ENCODE results near the gene AHNAK2. TPM values are rescaled to one million over a fixed set of nuclear protein-coding genes. Genes with fewer than 3 reads are reported as not detected.

The AHNAK2 gene
- total and polyA plus RNA-seq, 8 donors = 1.5 to 117 (median 13.5) TPM

DNA sequence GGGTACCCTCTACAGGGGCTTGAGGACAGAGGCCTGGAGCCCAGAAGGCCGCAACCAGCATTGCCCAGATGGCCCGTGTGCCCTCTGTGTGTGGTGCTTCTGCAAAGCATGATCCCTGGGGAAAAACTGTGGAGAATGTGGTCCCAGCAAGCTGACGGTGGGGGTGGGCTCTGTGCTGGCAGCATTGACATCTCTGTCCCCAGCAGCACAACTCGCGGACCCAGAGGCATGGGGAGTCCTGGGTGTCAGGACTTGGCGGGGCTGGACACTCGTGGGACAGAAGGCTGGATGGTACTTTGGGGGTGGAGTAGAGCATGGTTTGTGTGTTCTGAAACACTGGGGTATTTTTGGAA is 11.8 kb upstream of the AHNAK2 start:
- H3K9me3 ChIP-seq = no peaks in the 10 kb centered on the region
- whole genome bisulfite sequencing, 5 donors = 86 to 93% (median 88%) methylated on average over 7 of the region's 7 CpGs
- DNase-seq = no peak
- peaks cover 10 to 44% (median 34%) of the 10 kb centered on the region in 4 donors for H3K36me3 ChIP-seq
- H3K27me3 ChIP-seq = no peaks in the 10 kb centered on the region
- TF ChIP-seq POLR2A (IDR thresholded peaks at IDR 0.05) (no peak), EP300 (IDR thresholded peaks at IDR 0.05) (no peak), POLR2AphosphoS5 (IDR thresholded peaks at IDR 0.05) (no peak), CTCF (IDR thresholded peaks at IDR 0.05) (no peak)
- intact Hi-C loops (cut with DNase I; ENCODE audit: low total_unique reads) = no loop called here
- H3K27ac ChIP-seq = no peak overlapping the region
- no peak overlapping the region for H3K4me3 ChIP-seq
- H3K4me1 ChIP-seq = peaks cover 10 to 19% (median 18%) of the 10 kb centered on the region in 4 donors

DNA sequence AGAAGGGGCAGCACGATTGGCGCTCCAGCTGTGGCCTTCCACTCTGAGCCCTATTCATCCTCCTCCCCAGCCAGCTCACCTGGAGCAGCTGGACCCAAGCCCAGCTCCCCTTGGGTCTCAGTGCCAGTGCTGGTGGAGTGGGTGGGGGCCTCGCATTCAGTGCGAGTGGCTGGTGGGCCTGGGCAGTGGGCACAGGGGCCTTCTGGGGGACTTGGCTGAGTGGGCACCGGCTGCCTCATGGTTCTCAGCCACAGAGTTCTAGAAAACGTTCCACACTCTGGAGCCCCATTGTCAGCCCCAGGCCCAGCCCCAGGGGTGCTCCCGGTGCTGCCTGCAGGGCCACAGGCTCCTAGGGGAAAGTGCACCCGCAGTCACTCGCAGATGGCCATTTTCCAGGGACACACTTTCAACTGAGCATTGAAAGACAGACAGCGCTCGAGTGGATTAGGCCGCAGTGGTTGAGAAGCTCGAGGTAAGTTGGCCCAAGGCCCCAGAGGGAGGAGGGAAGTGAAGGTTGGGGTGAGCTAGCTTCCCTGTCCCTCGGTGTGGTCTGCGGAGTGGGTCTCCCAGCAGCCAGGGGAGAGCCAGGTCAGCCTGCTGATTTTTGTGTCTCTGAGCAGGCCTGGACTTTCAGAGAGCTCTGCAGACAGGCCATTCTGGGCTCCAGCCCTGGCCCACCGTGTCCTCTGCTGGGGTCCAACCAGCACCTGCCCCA is 11.2 kb upstream of the AHNAK2 start:
- Histone ChIP-seq H3K27ac (no peak overlapping the region), H3K4me3 (no peak overlapping the region), H3K36me3 (peaks cover 10 to 39% (median 30%) of the 10 kb centered on the region in 4 donors), H3K9me3 (no peaks in the 10 kb centered on the region), H3K27me3 (no peaks in the 10 kb centered on the region), H3K4me1 (peaks cover 10 to 20% (median 19%) of the 10 kb centered on the region in 4 donors)
- no peak for DNase-seq
- TF ChIP-seq POLR2A (IDR thresholded peaks at IDR 0.05) (no peak), EP300 (IDR thresholded peaks at IDR 0.05) (no peak), POLR2AphosphoS5 (IDR thresholded peaks at IDR 0.05) (no peak), CTCF (IDR thresholded peaks at IDR 0.05) (no peak)
- intact Hi-C loops (cut with DNase I; ENCODE audit: low total_unique reads) = no loop called here
- 89 to 93% (median 93%) methylated on average over 14 to 16 of the region's 16 CpGs for WGBS, 5 donors

DNA sequence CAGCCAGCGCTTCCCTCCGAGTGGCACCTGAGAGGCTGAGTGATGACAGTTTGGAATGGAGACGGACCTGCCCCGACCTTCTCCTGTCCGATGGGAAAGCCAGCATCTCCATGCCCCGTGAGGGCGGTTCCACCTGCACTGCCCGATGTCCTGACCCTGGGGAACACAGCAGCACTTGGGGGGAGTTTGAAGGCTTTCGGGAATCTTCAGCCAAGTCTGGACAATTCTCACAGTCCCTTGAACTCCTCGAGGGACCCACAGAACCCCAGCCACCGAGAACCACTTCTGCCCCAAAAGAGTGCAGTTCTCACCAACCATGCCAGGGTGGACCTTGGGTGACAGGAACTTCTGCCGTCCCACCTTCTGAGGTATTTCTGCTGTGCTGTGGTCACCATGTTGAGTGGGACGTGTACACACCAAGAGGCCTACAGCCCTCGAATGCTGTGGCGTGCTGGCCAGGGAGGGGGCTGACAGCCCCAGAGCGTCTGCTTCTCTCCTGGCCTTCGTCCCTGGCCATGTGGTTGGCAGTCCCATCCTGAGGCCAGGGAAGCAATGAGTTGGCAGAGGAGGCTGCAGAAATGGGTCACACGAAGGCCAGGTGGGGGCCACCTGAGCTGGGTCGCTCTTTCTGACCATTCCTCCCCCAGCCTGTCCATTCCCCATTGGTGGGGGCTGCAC is 8.5 kb upstream of the AHNAK2 start:
- no peak for TF ChIP-seq CTCF (IDR thresholded peaks at IDR 0.05)
- no peak for TF ChIP-seq POLR2A (IDR thresholded peaks at IDR 0.05)
- TF ChIP-seq POLR2AphosphoS5 (IDR thresholded peaks at IDR 0.05) = no peak
- TF ChIP-seq EP300 (IDR thresholded peaks at IDR 0.05) = no peak
- peak overlapping the region in 2 of 5 donors; percentile 83 to 88 for H3K27ac ChIP-seq
- H3K4me3 ChIP-seq = peak overlapping the region; percentile 80 to 94 (median 90)
- no peaks in the 10 kb centered on the region for H3K9me3 ChIP-seq
- peaks cover 0 to 11% (median 4%) of the 10 kb centered on the region in 4 donors for H3K36me3 ChIP-seq
- intact Hi-C loops (cut with DNase I; ENCODE audit: low total_unique reads) = no loop called here
- no peak for DNase-seq
- H3K4me1 ChIP-seq = peaks cover 10 to 20% (median 19%) of the 10 kb centered on the region in 4 donors
- H3K27me3 ChIP-seq = no peaks in the 10 kb centered on the region
- 54 to 64% (median 57%) methylated on average over 14 to 19 of the region's 19 CpGs for WGBS, 5 donors

GRCh38 chr14:104985675-104986486 is 7.7 kb upstream of the AHNAK2 start, which contains the start of gene CLBA1:
TSS of gene CLBA1 (plus strand) at chr14:104985788. CDS start at chr14:104986432, 644 bp downstream.
- DNase-seq = peak; percentile 91 to 98
- peak within 1 kb of the TSS; percentile 80 to 94 (median 90) for H3K4me3 ChIP-seq
- TF ChIP-seq CTCF (IDR thresholded peaks at IDR 0.05) (no peak), POLR2AphosphoS5 (IDR thresholded peaks at IDR 0.05) (peak; percentile 41 to 90 (median 57))
- H3K27ac ChIP-seq = peak within 1 kb of the TSS; percentile 46 to 88 (median 78)
- peaks cover 0 to 8% (median 0%) of the 10 kb centered on the region in 4 donors for H3K36me3 ChIP-seq
- H3K9me3 ChIP-seq = no peaks in the 10 kb centered on the region
- intact Hi-C loops (cut with DNase I; ENCODE audit: low total_unique reads) = no loop called here
- 0 to 3% (median 2%) methylated on average over 33 to 77 of the region's 77 CpGs for WGBS, 5 donors
- no peaks in the 10 kb centered on the region for H3K27me3 ChIP-seq
- H3K4me1 ChIP-seq = peaks cover 10 to 20% (median 19%) of the 10 kb centered on the region in 4 donors
